Lower leg skin (tissue), 4 donors: ENCODE results near the gene CCT8L2. TPM values are rescaled to one million over a fixed set of nuclear protein-coding genes. Genes with fewer than 3 reads are reported as not detected.
A peak's percentile ranks its signal among the peaks of the same experiment; 100 is the strongest.
"Not testable (repeated sequence)": the region's sequence is repeated elsewhere in the genome, so short reads cannot be mapped to it uniquely, and the experiment has no call there.

Source experiments
- DNase-seq, 2 donors: peaks; one replicate each; pipeline ENCODE4 v3.0.0-alpha.2; 2019; ENCODE audit warnings: low spot score in 2 of 2
- H3K4me3 ChIP-seq: fragments of 200-600 bp; sonication (generic); 2 replicates; pipeline ENCODE4 v1.5.1; 2017; ENCODE audit warnings: mild to moderate bottlenecking, low read depth; ENCODE audit not compliant: poor library complexity, severe bottlenecking
- POLR2A ChIP-seq, 2 donors: fragments of 450-650 bp; IDR thresholded peaks; one replicate each; pipeline ENCODE4 v1.6.1; 2016 to 2017; ENCODE audit warnings: antibody characterized with exemption in 2 of 2, mild to moderate bottlenecking in 1 of 2, moderate library complexity in 1 of 2
- WGBS, 2 donors: methylation state at CpG; one replicate each; pipeline ENCODE4 v1.1.5; 2018; 5-methylcytosine and 5-hydroxymethylcytosine counted together
- intact Hi-C: fragments of 100-400 bp; cut with DNase I; formaldehyde crosslinking; loops from one replicate; pipeline ENCODE4 v1.15.0; 2023; ENCODE audit warnings: low total_unique reads
- total RNA-seq, 4 donors: library from RNA; depleted of rRNA; stranded (reverse); fragments of >200 nt; gene quantifications; one replicate each; pipeline ENCODE4 v1.1.0, GENCODE V29; 2016
- TF ChIP-seq, protein P1 (sequence below), 3 donors: fragments of 450-650 bp; IDR thresholded peaks; one replicate each; pipeline ENCODE4 v1.5.1; 2016; ENCODE audit warnings: antibody characterized with exemption in 3 of 3, mild to moderate bottlenecking in 3 of 3, moderate library complexity in 2 of 3

CCT8L2 gene
- total RNA-seq, 4 donors from 2014 or later, result not detected

DNA sequence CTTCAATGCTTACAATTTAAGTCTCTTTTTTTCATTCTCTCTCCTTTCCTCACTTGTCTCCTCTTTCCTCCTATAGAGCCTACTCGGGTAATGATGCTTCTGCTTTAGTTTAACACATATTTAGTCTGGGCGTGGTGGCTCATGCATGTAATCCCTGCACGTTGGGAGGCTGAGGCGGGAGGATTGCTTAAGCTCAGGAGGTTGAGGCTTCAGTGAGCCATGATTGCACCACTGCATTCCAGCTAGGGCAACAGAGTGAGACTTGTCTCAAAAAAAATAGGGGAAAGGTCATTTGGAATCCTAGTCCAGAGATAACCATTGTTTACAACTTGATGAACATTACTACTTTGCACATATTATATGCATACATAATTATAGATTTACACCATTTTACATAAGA lies 1.4 kb upstream of the CCT8L2 start:
- no peak overlapping the region for H3K4me3 ChIP-seq
- no peak for TF ChIP-seq POLR2A (IDR thresholded peaks at IDR 0.05)
- TF ChIP-seq, protein P1, sequence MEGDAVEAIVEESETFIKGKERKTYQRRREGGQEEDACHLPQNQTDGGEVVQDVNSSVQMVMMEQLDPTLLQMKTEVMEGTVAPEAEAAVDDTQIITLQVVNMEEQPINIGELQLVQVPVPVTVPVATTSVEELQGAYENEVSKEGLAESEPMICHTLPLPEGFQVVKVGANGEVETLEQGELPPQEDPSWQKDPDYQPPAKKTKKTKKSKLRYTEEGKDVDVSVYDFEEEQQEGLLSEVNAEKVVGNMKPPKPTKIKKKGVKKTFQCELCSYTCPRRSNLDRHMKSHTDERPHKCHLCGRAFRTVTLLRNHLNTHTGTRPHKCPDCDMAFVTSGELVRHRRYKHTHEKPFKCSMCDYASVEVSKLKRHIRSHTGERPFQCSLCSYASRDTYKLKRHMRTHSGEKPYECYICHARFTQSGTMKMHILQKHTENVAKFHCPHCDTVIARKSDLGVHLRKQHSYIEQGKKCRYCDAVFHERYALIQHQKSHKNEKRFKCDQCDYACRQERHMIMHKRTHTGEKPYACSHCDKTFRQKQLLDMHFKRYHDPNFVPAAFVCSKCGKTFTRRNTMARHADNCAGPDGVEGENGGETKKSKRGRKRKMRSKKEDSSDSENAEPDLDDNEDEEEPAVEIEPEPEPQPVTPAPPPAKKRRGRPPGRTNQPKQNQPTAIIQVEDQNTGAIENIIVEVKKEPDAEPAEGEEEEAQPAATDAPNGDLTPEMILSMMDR (IDR thresholded peaks at IDR 0.05), result no peak
- peak in 1 of 2 donors; percentile 58 for DNase-seq
- intact Hi-C loops, result no loop called here
- WGBS, 2 donors, result 77 to 79% methylated on average over 4 of the region's 4 CpGs

DNA sequence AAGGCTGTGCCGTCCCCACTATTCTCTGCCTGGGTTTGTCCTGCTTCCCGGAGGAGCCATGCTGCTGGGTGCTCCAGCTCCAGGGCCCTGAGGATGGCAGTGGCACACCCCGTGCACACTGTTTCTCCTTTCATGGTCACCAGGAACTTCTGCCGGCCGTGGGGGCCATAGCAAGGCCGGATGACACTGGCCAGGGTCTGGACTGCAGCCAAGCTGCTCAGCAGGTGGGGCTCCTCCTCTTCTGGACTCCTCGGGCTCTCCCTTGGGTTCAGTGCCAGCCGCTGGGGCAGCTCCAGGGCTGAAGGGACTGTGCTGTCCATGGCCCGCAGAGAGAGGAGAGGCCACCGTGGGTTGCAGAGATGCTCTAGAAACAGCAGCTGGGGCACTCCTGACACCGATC lies 379 bp downstream of the CCT8L2 start:
- DNase-seq, result peak in 1 of 2 donors; percentile 72
- WGBS, 2 donors, result 80 to 92% methylated on average over 5 to 11 of the region's 11 CpGs
- intact Hi-C loops, H3K4me3 ChIP-seq: not testable (repeated sequence)

DNA sequence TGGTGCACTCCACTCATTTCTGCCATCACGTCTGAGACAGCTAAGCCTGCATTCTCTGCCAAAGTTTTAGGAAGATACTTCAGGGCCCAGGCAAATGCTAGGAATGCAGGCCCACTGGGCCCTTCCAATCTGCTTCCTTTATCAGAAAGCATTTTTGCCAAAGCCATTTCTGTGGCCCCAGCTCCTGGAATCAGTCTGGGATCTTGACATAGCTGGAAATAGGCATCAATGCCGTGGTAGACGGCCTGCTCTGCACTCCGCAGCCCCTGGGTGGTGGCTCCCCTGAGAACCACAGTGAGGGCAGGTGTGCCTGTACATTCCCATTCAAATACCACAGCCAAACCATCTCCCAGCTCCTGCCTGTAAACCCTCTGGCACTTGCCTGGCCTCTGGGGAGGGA lies 1.5 kb downstream of the CCT8L2 start:
- intact Hi-C loops, H3K4me3 ChIP-seq: not testable (repeated sequence)
- 83% methylated on average over 4 of the region's 4 CpGs for WGBS, 2 donors
- DNase-seq, result peak in 1 of 2 donors; percentile 70

DNA sequence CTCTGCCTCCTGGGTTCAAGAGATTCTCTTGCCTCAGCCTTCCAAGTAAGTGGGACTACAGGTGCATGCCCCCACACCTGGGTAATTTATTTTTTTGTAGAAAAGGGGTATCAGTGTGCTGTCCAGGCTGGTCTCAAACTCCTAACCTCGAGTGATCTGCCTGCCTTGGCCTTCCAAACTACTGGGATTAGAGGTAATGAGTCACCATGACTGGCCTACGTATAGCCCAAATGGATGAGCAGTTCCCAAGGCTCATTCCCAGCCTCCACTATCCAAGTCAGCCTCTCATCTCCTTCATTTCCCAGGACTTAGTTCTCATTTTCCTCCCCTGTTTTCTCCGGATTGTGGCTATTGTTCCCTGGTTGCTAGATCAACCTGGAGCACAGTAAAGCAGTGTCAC lies 5.6 kb downstream of the CCT8L2 start:
- DNase-seq, result no peak
- H3K4me3 ChIP-seq, result no peak overlapping the region
- TF ChIP-seq, protein P1 (IDR thresholded peaks at IDR 0.05), result no peak
- no peak for TF ChIP-seq POLR2A (IDR thresholded peaks at IDR 0.05)
- WGBS, 2 donors, result 56 to 76% methylated on average over 3 of the region's 3 CpGs
- intact Hi-C loops, result no loop called here

DNA sequence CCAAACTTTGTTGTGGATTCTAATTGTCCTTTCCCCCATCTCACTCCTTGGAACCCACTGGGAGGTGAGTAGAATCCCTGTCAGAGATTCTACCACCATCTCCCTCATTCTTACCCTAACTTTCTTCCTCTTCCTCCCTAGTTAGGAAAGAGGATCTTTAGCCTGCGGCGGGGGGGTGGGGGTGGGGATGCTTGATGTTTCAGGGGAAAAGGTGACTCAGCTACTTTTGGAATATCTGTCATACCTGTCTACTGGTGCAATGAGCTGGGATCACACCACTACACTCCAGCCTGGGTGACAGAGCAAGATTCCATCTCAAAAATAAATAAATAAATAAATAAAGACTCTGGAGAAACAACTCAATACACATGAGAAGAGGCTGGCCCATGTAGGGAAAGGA lies 6.4 kb downstream of the CCT8L2 start:
- WGBS, 2 donors, result 78 to 79% methylated on average over 2 of the region's 2 CpGs
- H3K4me3 ChIP-seq, result no peak overlapping the region
- no peak for DNase-seq
- intact Hi-C loops, result no loop called here
- TF ChIP-seq, protein P1 (IDR thresholded peaks at IDR 0.05), result no peak
- TF ChIP-seq POLR2A (IDR thresholded peaks at IDR 0.05), result no peak

DNA sequence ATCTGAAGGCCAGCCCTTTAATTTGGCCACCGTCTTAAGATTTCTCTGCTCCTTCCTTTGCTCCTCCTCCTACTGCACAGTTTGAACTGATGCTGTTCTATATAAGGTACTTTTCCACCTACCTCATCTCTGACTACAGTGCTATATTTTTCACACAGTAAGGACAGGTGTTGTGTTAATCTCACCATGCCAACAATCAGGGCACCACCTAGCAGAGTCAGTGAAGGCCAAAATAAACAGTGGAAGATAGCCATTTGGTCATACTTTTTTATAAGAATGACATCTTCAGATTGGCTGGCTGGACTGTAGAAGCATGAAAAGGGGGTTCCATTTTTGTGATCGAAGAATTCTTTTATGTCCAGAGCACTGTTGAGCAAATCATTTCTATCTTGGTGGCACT lies 11.7 kb downstream of the CCT8L2 start:
- H3K4me3 ChIP-seq, DNase-seq, intact Hi-C loops: not testable (repeated sequence)
- WGBS, 2 donors, result 73 to 81% methylated on average over 1 of the region's 2 CpGs

DNA sequence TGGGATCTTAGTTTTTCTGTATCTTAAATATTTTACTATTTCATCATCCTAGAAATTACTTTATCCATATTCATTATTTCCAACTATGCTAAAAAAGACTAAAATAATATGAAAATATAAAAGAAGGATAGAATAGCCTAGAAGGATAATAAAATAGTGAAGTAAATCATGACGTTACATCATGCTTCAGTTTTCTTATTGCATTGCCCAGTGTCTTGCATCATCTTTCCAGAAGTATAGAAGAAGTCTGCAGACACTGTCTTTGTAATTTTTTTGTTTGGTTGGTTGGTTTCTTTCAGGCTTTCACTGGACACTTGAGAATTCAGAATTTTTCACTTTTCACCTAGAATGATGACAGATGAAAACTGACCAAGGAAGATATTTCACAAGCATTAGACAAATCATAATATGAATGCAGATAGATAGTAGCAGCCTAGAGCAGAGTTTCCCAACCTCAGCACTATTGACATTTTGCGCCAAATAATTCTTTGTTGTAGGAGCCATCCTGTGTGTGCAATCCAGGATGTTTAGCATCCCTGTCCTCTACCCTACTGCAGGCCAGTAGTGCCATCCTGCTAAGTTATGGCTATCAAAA lies 23.3 kb downstream of the CCT8L2 start:
- H3K4me3 ChIP-seq, intact Hi-C loops, DNase-seq: not testable (repeated sequence)
- 61 to 86% methylated on average over 2 of the region's 2 CpGs for WGBS, 2 donors

DNA sequence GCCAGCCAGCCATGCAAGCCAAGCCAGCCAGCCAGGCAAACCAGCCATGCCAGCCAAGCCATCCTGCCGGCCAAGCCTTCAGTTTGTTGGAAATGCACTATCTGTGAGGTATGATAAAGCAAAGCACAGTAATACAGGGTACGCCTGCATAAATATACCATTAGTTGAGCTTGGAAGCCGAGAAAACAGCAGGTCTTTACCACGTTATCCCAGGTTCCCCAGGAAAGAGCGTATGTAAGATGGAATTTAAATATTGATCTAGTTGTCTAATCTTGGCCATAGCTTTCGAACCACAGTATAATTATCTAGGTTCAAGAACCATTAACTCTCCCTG lies 24.2 kb downstream of the CCT8L2 start:
- no peak for TF ChIP-seq POLR2A (IDR thresholded peaks at IDR 0.05)
- TF ChIP-seq, protein P1 (IDR thresholded peaks at IDR 0.05), result no peak
- intact Hi-C loops, result no loop called here
- WGBS, 2 donors, result 68 to 81% methylated on average over 6 of the region's 6 CpGs
- DNase-seq, result no peak
- H3K4me3 ChIP-seq, result no peak overlapping the region

DNA sequence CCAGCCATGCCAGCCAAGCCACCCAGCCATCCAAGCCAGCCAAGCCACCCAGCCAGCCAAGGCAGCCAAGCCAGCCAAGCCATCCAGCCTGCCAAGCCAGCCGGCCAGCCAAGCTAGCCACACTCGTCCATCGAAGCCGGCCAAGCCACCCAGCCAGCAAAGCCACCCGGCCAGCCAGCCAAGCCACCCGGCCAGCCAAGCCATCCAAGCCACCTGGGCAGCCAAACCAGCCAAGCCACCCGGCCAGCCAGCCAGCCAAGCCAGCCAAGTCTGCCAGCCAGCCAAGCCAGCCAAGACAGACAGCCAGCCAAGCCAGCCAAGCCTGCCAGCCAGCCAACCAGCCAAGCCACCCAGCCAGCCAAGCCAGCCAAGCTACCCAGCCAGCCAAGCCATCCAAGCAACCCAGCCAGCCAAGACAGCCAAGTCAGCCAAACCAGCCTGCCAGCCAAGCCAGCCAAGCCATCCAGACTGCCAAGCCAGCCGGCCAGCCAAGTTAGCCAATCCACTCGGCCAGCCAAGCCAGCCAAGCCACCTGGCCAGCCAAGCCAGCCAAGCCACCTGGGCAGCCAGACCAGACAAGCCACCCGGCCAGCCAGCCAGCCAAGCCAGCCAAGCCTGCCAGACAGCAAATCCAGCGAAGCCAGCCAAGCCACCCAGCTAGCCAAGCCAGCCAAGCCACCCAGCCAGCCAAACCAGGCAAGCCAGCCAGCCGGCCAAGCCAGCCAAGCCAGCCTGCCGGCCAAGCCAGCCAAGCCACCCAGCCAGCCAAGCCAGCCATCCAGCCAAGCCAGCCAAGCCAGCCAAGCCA lies 24.8 kb downstream of the CCT8L2 start:
- DNase-seq, H3K4me3 ChIP-seq, intact Hi-C loops: not testable (repeated sequence)
- 54 to 57% methylated on average over 3 to 10 of the region's 13 CpGs for WGBS, 2 donors

DNA sequence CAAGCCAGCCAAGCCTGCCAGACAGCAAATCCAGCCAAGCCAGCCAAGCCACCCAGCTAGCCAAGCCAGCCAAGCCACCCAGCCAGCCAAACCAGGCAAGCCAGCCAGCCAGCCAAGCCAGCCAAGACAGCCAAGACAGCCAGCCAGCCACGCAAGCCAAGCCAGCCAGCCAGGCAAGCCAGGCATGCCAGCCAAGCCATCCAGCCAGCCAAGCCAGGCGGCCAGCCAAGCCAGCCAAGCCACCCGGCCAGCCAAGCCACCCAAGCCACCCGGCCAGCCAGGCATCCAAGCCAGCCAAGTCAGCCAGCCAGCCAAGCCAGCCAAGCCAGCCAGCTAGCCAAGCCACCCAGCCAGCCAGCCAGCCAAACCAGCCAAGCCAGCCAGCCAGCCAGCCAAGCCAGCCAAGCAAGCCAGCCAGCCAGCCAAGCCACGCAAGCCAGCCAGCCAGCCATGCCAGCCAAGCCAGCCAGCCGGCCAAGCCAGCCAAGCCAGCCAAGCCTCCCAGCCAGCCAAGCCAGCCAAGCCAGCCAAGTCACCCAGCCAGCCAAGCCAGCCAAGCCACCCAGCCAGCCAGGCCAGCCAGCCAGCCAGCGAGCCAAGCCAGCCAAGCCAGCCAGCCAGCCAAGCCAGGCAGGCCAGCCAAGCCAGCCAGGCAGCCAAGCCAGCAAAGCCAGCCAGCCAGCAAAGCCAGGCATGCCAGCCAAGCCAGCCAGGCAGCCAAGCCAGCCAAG lies 26.0 kb downstream of the CCT8L2 start:
- H3K4me3 ChIP-seq, DNase-seq, intact Hi-C loops: not testable (repeated sequence)
- 33 to 57% methylated on average over 1 to 7 of the region's 7 CpGs for WGBS, 2 donors
